Measurements from ENCODE around the gene EFNA1. TPM values are rescaled to one million over a fixed set of nuclear protein-coding genes. Genes with fewer than 3 reads are reported as not detected.

Gene EFNA1
- total and polyA plus RNA-seq, 2 of the 13 experiments (the other 11 are each of a cell fraction or from before 2014, with no cell fraction given) = 81.8 to 874 TPM

DNA sequence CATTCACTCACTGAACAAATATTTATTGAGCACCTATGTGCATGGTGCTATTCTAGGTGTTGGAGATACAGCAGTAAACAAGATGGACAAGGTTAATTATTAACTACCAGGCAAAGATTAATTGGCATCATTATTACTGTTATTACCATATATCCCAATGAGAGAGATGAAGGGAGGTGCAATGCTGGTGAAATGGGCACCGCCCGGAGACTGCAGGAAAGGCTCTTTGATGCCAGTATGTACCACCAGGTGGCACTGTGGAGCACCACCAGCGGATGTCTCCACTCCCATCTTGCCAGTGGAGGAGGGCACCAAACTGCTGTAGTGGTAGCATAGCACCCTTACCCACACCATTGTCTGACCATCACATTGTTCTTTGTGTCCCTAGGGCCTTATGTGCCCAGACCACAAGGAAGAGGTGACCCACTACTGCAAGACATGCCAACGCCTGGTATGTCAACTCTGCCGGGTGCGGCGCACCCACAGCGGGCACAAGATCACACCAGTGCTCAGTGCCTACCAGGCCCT lies 48.9 kb downstream of the EFNA1 start:
- ChIA-PET POLR2A (interaction anchor here (0.8 kb wide), 1 partner anchor 17 kb away, joined by 4 read pairs; no protein-coding TSS in a partner anchor), CTCF (ENCODE audit: low intra/inter-chr PET ratio, low total read pairs) (interaction anchor here (1.2 to 1.4 kb wide), 2 partner anchors 17 to 50 kb away, joined by 6 to 12 read pairs; no protein-coding TSS in a partner anchor)
- H3K79me2 ChIP-seq (ENCODE audit: insufficient read depth, low read length) = peaks cover 10% of the 10 kb centered on the region
- no peak overlapping the region for H2AFZ ChIP-seq (ENCODE audit: low read length)
- H3K4me2 ChIP-seq (ENCODE audit: low read depth, low read length) = peak overlapping the region; percentile 76
- no peak overlapping the region for H3K27ac ChIP-seq (ENCODE audit: extremely low read length, insufficient read depth, low read length)
- H3K4me1 ChIP-seq (ENCODE audit: insufficient read depth, low read length) = peaks cover 51% of the 10 kb centered on the region
- peak; percentile 47 for ATAC-seq
- WGBS (ENCODE audit: low lambda C conversion rate) = no CpG with 5 or more reads among the region's 8 CpGs
- FAIRE-seq = peak; percentile 94
- H4K20me1 ChIP-seq (ENCODE audit: insufficient read depth, low read length) = no peaks in the 10 kb centered on the region
- peaks cover 1 to 4% of the 10 kb centered on the region in 2 experiments; a peak in 1 of 5 replicates for H3K27me3 ChIP-seq (ENCODE audit: control insufficient read depth in 1 of 2, insufficient read depth in 2 of 2, low read length in 2 of 2)
- H3K9me3 ChIP-seq (ENCODE audit: low read length) = no peaks in the 10 kb centered on the region
- peak; percentile 47 for DNase-seq (ENCODE audit: low spot score)
- H3K36me3 ChIP-seq (replicated peaks in 1 of 2; ENCODE audit: control insufficient read depth in 1 of 2, insufficient read depth in 2 of 2, low read length in 2 of 2) = no peaks in the 10 kb centered on the region
- H3K4me3 ChIP-seq (replicated peaks in 1 of 3; ENCODE audit: insufficient read depth in 1 of 3, low read depth in 2 of 3, low read length in 3 of 3) = no peak overlapping the region
- in situ Hi-C loops (cut with HindIII; ENCODE audit: extremely low pct_ligation_motif_present, low pct_unique_long_range_greater_than_20kb) = no loop called here
- H3K9ac ChIP-seq (ENCODE audit: insufficient read depth, low read depth, low read length) = no peak overlapping the region
- intact Hi-C loops (cut with micrococcal nuclease; ENCODE audit: unreplicated experiment) = loop anchor here (1.0 kb wide), 1 partner anchor 50 kb away; no protein-coding TSS in a partner anchor
- no TSS peak for BruUV-seq (replicated peaks)
- TF ChIP-seq ZNF564 (CRISPR knock-in tag; IDR thresholded peaks at IDR 0.05) (no peak), SMYD3 (CRISPR knock-in tag; IDR thresholded peaks at IDR 0.05) (no peak), KDM6A (CRISPR knock-in tag; IDR thresholded peaks at IDR 0.05; ENCODE audit: low read depth) (no peak), FIP1L1 (IDR thresholded peaks at IDR 0.05; ENCODE audit: borderline replicate concordance, insufficient read depth, low read depth, low read length) (no peak), HNRNPL (IDR thresholded peaks at IDR 0.05; ENCODE audit: low read depth, low read length) (peak; percentile 87; the same call in 1 of the 2 replicates), STAG1 (CRISPR knock-in tag; IDR thresholded peaks at IDR 0.05) (peak; percentile 62), JARID2 (CRISPR knock-in tag; IDR thresholded peaks at IDR 0.05; ENCODE audit: insufficient replicate concordance) (no peak), ZSCAN21 (CRISPR knock-in tag; IDR thresholded peaks at IDR 0.05; ENCODE audit: borderline replicate concordance) (no peak), SPEN (CRISPR knock-in tag; IDR thresholded peaks at IDR 0.05; ENCODE audit: low read depth) (no peak)
- TF ChIP-seq, protein P1, sequence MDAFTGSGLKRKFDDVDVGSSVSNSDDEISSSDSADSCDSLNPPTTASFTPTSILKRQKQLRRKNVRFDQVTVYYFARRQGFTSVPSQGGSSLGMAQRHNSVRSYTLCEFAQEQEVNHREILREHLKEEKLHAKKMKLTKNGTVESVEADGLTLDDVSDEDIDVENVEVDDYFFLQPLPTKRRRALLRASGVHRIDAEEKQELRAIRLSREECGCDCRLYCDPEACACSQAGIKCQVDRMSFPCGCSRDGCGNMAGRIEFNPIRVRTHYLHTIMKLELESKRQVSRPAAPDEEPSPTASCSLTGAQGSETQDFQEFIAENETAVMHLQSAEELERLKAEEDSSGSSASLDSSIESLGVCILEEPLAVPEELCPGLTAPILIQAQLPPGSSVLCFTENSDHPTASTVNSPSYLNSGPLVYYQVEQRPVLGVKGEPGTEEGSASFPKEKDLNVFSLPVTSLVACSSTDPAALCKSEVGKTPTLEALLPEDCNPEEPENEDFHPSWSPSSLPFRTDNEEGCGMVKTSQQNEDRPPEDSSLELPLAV (CRISPR knock-in tag; conservative IDR thresholded peaks at IDR 0.05; ENCODE audit: low read depth) = no peak
- TF ChIP-seq, protein P2, sequence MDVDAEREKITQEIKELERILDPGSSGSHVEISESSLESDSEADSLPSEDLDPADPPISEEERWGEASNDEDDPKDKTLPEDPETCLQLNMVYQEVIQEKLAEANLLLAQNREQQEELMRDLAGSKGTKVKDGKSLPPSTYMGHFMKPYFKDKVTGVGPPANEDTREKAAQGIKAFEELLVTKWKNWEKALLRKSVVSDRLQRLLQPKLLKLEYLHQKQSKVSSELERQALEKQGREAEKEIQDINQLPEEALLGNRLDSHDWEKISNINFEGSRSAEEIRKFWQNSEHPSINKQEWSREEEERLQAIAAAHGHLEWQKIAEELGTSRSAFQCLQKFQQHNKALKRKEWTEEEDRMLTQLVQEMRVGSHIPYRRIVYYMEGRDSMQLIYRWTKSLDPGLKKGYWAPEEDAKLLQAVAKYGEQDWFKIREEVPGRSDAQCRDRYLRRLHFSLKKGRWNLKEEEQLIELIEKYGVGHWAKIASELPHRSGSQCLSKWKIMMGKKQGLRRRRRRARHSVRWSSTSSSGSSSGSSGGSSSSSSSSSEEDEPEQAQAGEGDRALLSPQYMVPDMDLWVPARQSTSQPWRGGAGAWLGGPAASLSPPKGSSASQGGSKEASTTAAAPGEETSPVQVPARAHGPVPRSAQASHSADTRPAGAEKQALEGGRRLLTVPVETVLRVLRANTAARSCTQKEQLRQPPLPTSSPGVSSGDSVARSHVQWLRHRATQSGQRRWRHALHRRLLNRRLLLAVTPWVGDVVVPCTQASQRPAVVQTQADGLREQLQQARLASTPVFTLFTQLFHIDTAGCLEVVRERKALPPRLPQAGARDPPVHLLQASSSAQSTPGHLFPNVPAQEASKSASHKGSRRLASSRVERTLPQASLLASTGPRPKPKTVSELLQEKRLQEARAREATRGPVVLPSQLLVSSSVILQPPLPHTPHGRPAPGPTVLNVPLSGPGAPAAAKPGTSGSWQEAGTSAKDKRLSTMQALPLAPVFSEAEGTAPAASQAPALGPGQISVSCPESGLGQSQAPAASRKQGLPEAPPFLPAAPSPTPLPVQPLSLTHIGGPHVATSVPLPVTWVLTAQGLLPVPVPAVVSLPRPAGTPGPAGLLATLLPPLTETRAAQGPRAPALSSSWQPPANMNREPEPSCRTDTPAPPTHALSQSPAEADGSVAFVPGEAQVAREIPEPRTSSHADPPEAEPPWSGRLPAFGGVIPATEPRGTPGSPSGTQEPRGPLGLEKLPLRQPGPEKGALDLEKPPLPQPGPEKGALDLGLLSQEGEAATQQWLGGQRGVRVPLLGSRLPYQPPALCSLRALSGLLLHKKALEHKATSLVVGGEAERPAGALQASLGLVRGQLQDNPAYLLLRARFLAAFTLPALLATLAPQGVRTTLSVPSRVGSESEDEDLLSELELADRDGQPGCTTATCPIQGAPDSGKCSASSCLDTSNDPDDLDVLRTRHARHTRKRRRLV (CRISPR knock-in tag; IDR thresholded peaks at IDR 0.05) = no peak
- TF ChIP-seq, protein P3, sequence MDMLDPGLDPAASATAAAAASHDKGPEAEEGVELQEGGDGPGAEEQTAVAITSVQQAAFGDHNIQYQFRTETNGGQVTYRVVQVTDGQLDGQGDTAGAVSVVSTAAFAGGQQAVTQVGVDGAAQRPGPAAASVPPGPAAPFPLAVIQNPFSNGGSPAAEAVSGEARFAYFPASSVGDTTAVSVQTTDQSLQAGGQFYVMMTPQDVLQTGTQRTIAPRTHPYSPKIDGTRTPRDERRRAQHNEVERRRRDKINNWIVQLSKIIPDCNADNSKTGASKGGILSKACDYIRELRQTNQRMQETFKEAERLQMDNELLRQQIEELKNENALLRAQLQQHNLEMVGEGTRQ (IDR thresholded peaks at IDR 0.05; ENCODE audit: low read depth, low read length) = no peak
- TF ChIP-seq, protein P3 (CRISPR knock-in tag; IDR thresholded peaks at IDR 0.05; ENCODE audit: borderline replicate concordance) = no peak

Measured in HepG2 (cell line).